ENCODE data around the gene RGS4.

The RGS4 gene

DNA sequence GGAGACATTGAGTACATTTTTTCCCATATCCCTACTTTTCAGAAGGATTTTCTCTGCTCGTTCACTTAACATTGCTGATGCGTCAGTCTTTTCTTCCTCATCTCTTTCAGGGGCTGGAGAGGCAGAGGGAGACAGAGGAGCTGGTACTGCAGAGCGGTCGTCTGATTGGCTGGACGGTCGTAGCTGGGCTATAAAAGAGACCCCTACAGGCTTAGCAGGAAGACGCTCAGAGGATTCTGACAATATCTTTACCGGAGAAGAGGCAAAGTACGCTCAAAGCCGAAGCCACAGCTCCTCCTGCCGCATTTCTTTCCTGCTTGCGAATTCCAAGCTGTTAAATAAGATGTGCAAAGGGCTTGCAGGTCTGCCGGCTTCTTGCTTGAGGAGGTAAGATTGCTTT, at the start of gene RGS4:
TSS of gene RGS4 (plus strand) at position 220 of the 400 bp plus-strand sequence. CDS start at position 344, 124 bp downstream.
- DNase-seq, result no peak

DNA sequence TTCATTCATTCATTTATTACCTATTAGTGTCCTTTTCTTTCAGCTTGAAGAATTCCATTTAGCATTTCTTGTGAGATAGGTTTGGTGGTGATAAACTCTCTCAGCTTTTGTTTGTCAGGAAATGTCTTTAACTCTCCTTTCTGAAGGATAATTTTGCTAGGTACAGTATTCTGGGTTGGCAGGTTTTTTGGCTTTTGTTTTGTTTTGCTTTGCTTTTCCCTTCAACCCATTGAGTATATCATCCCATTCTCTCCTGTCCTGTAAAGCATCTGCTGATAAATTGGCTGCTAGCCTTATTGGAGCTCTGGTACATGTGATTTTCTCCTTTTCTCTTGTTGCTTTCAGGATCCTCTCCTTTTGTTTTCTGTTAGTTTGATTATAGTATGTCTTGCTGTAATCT, 47.0 kb upstream of the RGS4 start:
- no peak for DNase-seq

- DNase-seq, result no peak
Measured at GRCh38 chr1:163027610-163028009, 41.6 kb upstream of the RGS4 start.

DNA sequence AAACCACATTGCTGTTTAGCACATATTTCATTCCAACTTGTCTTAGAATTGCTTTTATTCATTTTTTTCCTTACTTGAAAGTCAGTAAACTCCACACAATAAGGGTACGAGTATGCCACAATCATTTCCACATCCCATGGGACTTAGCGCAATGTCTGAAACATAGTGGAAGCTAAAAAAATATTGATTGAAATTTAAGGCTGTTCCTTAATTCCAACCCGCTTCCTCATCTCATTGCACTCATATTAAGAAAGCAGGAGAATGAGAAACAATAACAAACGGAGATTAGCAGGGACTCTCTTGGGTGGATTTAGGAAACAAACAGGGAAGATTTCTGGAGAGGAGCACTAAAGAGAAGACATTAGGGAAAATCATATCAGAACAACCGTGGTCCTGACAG, 39.3 kb upstream of the RGS4 start:
- no peak for DNase-seq

DNA sequence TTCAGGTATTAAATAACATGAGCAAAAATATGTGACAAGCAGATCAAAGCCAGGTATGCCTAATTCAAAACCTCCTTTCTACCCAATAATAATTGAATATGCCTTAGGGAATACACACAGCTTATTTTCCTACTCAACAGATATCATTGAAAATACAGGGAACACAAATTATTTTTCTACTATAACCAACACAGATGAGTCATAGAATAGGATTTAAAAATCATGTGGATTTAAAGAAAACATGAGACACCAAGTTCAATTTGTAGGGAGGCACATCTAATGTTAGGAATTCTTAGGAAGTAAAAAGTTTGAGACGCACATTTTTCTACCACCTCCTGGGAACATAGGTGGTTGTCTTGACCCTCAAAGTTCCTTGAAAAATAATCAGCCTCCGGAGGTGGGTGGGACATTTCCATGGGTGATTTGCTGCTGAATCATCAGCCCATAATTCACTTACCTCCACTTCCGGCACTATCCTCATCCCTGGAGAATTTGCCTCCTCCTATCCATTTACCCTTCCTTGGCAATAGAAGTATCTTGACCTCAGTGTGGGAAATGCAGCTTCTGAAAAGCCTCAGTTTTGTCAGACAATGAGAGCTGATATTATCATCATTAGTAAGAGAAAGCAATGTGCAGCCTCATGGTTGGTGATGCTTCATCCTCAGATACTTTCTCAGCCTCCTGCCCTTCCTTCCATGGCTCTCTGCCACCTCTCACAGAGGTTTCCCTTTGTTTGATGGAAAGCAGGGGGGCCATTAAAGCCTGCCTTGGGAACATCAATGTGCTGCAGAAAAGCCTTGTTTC, 33.5 kb upstream of the RGS4 start:
- peak in 2 of 3 experiments; percentile 55 to 67 for DNase-seq

DNA sequence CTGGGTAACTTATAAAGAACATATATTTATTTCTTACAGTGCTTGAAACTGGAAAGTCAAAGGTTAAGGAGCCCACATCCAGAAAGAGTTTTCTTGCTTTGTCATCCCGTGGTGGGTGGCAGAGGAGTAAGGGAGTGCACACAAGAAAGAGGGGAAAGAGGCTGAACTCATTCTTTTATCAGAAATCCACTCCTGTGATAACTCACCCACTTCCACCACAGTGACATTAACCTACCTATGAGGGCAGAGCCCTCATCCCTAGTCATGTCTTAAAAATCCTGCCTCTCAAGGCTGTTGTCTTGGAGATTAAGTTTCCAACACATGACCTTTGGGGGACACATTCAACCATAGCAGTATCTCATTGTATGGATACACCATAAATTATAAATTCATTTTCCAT, 32.5 kb upstream of the RGS4 start:
- no peak for DNase-seq

- DNase-seq, result no peak
Measured at GRCh38 chr1:163038928-163039706, 30.0 kb upstream of the RGS4 start.

DNA sequence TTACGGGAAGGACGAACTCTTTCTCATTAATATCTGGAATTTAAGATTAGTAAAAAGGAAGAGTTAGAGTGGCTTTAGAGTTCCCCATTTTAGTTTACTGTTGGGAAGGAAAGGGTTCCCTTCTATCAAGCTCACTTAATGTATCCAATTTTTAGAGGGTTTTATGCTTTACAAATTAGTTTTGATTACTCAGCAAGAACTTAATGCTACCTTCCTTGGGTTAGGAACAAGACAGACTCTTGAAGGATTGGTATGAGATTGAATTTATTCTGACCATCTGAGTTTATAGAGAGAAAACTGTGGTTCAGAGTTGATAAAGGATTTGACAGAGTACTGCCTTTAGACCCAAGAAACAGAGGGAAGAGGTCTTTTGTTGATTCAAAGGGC, 29.5 kb upstream of the RGS4 start:
- no peak for DNase-seq

GRCh38 chr1:163046071-163046470, 23.1 kb upstream of the RGS4 start:
- DNase-seq, result no peak

DNA sequence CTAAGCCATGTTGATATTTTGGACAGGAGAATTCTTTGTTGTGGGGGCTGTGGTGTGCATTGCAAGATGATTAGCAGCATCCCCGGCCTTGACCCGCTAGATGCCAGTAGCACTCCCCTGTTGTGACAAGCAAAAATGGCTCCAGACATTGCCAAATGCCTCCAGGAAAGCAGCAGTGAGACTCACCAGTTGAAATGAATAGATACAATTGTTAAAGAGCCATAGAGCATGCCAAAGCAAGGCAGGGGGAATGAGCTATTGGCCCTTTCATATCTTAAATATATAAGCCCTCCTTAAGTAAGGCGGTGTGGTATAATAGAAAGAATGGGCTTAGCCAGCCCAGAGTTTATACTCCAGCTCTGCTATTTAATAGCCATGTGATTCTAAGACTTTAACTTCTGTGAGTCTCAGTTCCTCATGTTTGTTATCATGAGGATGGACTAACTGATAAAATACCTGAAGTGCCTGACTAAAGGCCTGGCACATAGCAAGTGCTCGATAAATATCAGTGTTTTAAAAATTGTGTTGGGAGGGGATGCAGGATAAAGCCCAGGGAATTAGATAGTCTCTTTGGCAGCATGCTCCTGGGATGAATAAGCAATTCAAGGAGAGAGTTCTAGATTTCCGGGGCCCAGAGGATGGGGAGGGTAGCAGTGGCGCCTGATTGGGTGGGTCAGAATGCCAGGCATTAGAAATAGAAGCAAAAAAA, 21.1 kb upstream of the RGS4 start:
- no peak for DNase-seq

DNA sequence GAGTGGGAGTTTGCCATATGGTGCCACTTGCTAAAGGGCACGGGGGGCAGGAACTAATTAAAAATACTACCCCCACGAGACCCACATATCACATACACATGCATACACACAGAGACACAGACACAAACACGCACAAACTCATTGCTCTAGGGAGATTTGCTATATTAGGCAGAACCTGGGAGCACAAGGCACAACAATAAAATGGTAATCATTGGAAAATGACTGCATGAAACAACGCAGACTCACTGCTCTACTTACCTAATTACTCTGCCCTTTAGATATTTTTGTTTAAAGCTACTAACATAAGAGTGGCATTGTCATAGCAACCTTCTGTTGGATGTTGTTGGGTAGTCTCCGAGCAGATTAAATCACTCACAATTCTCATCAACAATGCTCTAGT, 20.3 kb upstream of the RGS4 start:
- DNase-seq, result peak in 1 of 3 experiments; percentile 58

GRCh38 chr1:163049296-163049695, 19.9 kb upstream of the RGS4 start:
- DNase-seq, result no peak

- DNase-seq, result no peak
Measured at GRCh38 chr1:163050496-163050895, 18.7 kb upstream of the RGS4 start.

- peak in 2 of 3 experiments; percentile 22 to 79 for DNase-seq
Measured at GRCh38 chr1:163054181-163054591, 15.0 kb upstream of the RGS4 start.

- peak in 1 of 3 experiments; percentile 33 for DNase-seq
Measured at GRCh38 chr1:163055005-163055404, 14.2 kb upstream of the RGS4 start.

- peak; percentile 31 to 88 (median 74) for DNase-seq
Measured at GRCh38 chr1:163055531-163055930, 13.6 kb upstream of the RGS4 start.

DNA sequence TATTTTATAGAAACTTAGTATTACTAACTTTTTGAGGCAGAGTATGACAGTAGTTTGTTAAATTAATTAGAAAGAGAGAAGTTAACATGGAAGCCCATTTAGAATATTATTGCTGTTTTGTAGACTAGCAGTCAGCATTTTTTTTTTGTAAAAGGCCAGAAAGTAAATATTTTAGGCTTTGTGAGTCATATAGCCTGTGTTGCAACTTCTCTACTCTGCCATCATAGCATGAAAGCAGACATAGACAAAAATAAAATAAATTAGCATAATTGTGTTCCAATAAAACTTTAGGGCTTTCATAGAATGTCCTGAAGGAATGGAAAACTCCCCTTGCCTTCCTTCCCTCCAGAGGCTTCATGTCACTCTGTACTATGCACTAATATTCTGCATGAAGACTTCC, 12.3 kb upstream of the RGS4 start:
- no peak for DNase-seq

DNA sequence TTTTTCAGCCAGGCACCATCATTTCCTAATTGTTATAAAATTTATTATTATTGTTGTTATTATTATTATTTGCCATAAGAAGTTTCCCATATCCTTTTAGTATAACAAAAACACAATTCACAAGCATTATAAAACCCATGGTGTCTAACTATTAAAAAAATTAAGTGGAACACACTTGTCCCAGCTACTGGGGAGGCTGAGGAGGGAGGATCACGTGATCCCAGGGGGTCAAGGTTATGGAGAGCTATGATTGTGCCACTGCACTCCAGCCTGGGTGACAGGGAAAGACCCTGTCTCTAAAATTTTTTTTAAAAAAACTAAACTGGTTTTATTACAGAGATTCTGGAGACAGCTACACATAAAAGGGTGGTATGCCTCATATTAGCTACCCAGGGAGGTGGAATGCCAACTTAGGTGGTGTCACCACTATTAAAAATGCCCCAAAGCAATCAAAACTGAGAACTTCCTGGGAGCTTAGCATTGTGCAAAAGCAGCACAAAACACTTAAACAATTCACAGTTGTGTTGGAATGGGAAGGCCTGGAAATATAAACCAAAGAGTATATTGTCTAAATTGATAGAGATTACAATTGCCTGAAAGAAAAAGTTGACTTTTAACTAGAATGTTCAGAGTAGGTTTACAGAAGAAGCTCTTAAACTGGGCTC, 8.7 kb upstream of the RGS4 start:
- DNase-seq, result no peak

DNA sequence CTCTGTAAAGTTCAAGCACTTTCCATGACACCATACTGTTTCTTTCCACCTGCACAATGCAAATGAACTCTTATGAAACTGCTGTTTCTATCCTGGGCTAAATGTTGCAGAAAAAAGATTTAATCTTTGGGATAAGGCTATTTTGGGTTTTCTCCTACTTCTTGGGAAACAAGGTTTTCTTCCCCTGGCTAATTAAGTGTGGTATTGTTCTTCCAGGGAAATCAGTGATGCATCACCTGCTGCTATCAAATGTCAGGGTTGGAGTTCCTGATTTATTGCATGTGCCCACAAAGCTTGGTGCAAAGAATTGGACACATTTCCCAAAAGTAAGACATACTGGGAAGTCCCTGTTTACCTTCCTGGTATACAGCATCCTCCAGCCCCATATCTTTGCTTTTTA, 6.0 kb upstream of the RGS4 start:
- DNase-seq, result peak in 2 of 3 experiments; percentile 38 to 52

- DNase-seq, result peak in 1 of 3 experiments; percentile 38
Measured at GRCh38 chr1:163063610-163064009, 5.6 kb upstream of the RGS4 start.

DNA sequence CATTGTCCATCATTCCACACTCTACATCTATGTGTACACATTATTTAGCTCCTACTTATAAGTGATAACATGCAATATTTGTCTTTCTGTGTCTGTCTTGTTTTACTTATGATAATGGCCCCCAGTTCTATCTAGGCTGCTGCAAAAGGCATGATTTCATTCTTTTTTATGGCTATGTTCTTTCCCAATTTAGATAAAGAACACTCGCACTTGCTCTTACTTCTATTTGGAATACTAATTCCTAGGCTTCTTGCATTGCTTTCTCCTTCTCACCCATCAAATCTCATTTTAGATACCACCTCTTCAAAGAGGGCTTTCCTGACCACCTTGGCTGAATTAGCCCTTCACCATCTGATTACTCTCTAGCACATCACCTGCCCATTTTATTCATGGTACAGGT, 3.0 kb upstream of the RGS4 start:
- no peak for DNase-seq

GRCh38 chr1:163066686-163067085, 2.5 kb upstream of the RGS4 start:
- DNase-seq, result no peak

DNA sequence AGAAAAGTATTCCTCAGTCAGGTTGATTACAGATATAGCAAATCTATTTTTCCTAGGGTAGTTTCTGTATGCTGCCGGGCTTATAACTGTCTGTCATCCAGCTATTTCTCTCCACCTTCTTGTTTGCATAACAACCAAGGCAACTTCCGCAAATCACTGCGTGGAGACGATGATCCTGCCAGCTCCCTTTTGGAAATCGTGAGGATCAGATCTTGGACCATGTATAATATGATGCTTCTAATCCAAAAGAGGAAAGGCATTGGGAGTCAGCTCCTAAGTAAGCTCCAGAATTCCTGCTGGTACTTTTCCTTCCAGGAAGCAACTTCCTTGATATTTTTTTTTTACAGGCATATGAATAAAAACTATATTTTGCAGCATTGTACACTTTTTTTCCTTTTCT, 445 bp upstream of the RGS4 start:
- DNase-seq, result no peak

Measured in NCI-H1417 (cell line).